ENCODE results near the gene H2BK1.

Gene H2BK1

DNA sequence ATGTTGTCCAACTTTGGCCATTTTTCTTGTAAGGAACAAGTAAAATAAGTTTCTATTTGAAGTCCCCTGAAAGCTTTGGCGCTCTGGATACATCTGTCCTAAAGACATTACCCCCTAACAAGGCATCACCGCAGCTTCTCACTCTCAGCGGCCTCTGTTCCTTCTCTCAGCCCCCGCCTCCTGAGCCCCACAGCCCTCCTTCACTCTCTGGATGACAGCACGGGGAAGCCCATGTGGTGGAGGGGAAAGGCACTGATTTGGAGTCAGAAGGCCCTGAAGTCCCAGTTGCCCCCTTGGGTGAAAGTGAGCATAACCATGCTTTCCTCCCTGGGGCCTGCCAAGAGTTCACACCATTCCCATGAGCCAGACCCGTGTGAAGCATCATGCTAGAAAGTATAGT, 4.6 kb downstream of the H2BK1 start:
- DNase-seq (ENCODE audit: low read depth): no peak
- H3K4me3 ChIP-seq (ENCODE audit: control insufficient read depth, low read depth, low read length): no peak overlapping the region
- TF ChIP-seq, protein P1, sequence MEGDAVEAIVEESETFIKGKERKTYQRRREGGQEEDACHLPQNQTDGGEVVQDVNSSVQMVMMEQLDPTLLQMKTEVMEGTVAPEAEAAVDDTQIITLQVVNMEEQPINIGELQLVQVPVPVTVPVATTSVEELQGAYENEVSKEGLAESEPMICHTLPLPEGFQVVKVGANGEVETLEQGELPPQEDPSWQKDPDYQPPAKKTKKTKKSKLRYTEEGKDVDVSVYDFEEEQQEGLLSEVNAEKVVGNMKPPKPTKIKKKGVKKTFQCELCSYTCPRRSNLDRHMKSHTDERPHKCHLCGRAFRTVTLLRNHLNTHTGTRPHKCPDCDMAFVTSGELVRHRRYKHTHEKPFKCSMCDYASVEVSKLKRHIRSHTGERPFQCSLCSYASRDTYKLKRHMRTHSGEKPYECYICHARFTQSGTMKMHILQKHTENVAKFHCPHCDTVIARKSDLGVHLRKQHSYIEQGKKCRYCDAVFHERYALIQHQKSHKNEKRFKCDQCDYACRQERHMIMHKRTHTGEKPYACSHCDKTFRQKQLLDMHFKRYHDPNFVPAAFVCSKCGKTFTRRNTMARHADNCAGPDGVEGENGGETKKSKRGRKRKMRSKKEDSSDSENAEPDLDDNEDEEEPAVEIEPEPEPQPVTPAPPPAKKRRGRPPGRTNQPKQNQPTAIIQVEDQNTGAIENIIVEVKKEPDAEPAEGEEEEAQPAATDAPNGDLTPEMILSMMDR (IDR thresholded peaks at IDR 0.05; ENCODE audit: control insufficient read depth, insufficient read depth, low read depth, low read length, missing control alignments): no peak

DNA sequence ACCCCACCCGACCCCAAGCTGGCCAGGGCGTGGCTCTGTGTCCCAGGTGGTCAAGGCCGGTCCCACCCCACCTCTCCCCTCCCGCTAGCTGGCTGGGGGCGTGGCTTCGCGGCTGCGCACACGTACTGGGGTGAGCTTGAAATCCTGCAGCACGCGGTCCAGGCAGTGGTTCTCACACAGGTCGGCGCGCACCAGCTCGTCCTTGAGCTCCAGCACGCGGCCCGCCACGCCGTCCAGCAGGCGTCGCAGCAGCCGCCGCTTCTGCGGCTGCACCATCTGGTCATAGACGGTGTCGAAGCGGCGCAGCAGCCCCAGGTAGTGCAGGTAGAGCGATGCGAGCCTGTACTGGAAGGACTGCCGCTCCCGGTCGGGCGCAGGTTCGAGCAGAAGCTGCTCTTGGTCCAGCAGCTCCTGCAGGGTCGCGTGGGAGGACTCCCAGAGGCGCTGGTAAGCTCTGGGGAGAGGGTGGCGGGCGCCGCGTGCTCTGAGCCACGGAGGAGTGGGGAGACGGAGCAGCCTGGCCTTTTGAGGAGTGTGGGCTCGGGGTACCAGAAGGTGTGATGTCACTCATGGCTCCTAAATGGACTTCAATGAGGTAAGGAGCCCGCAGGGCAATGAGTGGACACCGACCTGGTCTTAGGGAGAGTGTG, 5.8 kb downstream of the H2BK1 start:
- TF ChIP-seq, protein P1 (IDR thresholded peaks at IDR 0.05; ENCODE audit: control insufficient read depth, insufficient read depth, low read depth, low read length, missing control alignments): peak; percentile 5
- H3K4me3 ChIP-seq (ENCODE audit: control insufficient read depth, low read depth, low read length): no peak overlapping the region
- no peak for DNase-seq (ENCODE audit: low read depth)

DNA sequence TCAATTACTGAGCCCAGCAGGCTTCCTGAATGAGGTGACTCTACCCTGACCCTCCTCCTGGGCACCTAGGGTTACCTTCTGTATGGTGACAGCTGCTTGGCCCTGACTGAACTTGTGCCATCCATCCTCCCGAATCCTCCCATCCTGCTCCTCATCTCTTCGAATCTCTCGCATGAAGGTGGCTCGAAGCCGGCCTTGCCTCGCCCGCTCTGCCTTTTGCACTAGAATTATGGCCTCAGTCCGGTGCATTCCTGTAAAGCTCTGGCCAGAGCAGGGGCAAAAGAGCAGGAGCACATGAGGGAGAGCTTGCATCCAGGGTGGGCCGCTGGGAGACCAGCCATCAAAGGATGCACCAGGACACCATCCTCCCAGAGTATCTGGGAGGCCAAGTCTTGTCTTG, 7.5 kb downstream of the H2BK1 start:
- TF ChIP-seq, protein P1 (IDR thresholded peaks at IDR 0.05; ENCODE audit: control insufficient read depth, insufficient read depth, low read depth, low read length, missing control alignments): no peak
- DNase-seq (ENCODE audit: low read depth): no peak
- no peak overlapping the region for H3K4me3 ChIP-seq (ENCODE audit: control insufficient read depth, low read depth, low read length)

DNA sequence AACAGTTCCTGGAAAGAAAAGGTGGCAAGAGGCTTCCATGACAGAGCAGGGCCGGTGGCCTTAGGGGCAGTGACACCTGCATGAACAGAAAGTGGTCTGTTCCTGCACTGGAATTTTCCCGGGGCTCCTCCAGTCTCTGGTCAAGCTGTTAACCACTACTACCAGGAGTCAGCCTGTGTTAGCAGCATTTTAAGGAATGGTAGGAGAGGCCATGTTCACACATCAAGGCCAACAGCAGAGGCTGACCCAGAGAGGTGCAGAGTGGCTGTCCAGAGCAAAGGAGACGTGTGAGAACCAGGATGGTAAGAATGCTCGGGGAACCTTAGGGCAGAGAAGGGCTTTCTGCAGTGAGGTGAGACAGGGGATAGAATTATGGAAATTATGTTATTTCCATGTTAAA, 8.5 kb downstream of the H2BK1 start:
- H3K4me3 ChIP-seq (ENCODE audit: control insufficient read depth, low read depth, low read length): no peak overlapping the region
- TF ChIP-seq, protein P1 (IDR thresholded peaks at IDR 0.05; ENCODE audit: control insufficient read depth, insufficient read depth, low read depth, low read length, missing control alignments): no peak
- DNase-seq (ENCODE audit: low read depth): no peak

DNA sequence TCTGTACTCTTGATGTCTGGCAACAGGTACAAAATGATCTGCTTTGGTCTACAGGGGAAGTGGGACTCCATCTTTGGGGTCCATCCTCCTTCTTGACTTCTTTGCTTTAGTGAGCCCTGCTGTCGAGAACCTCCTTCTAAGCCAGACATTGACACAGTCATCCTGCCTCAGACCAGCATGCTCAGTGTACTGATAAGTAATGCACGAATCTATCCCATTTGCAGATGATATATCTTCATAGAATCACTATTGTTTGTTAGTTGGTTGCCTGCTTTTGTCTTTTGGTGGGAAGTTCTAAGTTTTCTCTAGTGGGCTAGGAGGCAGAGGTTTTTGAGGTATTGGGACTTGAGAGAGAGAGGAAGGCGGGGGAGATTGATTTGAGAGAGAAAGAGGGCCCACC, 8.9 kb downstream of the H2BK1 start:
- no peak overlapping the region for H3K4me3 ChIP-seq (ENCODE audit: control insufficient read depth, low read depth, low read length)
- TF ChIP-seq, protein P1 (IDR thresholded peaks at IDR 0.05; ENCODE audit: control insufficient read depth, insufficient read depth, low read depth, low read length, missing control alignments): no peak
- no peak for DNase-seq (ENCODE audit: low read depth)

DNA sequence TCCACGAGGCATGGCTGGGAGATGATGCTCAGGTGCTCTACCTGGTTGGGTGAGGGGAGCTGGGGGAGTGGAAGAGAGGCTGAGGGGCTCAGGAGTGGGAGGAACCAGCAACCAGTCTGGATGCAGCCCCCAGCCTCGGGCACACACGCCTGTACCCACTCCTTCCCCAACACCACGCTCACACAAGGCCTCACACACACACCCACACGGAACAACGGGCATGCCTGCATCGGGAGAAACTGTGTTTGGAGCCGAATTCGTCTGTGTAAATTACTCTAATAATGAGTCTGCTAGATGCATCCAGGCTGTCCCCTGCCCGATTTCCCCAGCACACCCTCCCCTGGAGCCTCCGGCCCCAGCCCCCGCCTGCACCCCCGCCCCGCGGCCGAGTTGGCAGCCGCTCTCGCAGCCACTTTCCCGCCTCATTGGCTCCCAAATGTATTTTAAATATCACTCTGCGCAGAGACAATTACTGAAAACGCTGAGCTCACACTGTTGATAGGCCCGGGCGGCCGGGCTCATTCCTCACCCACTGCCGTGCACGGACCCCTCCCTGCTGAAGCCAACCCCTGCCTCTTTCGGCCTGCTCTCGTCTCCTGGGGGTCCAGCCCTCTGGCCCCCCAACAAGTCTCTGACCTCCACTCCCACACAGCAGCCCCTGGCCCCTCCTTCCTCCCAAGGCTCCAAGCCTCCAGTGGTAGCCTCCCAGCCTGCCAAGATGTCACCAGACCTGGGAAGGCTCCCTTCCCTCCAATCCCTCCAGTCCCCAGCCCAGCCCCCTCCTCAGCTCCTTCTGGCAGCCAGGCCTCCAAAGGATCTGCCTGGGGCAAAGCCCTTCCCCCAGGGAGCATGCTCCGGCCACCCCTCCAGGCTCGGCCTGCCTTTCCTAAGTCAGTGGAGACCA, 11.1 kb downstream of the H2BK1 start:
- no peak overlapping the region for H3K4me3 ChIP-seq (ENCODE audit: control insufficient read depth, low read depth, low read length)
- TF ChIP-seq, protein P1 (IDR thresholded peaks at IDR 0.05; ENCODE audit: control insufficient read depth, insufficient read depth, low read depth, low read length, missing control alignments): no peak
- DNase-seq (ENCODE audit: low read depth): no peak

All from AG09309 (cell line).